Right lung (tissue), 5 donors: ENCODE data around the gene ARHGEF17. TPM values are rescaled to one million over a fixed set of nuclear protein-coding genes. Genes with fewer than 3 reads are reported as not detected.

Source experiments
- DNase-seq, 2 donors: peaks; one replicate each; pipeline ENCODE4 v3.0.0-alpha.2; 2013
- polyA plus RNA-seq, 5 donors: library from polyadenylated mRNA; unstranded; fragments of 120-200 nt; gene quantifications; one replicate each; pipeline versions ENCODE4 v1.2.1 to v1.2.3, GENCODE V29; 2013; ENCODE audit warnings: inconsistent platforms in 1 of 5, low replicate concordance in 1 of 5; ENCODE audit not compliant: insufficient read length in 5 of 5, insufficient read depth in 1 of 5

The ARHGEF17 gene
- polyA plus RNA-seq, 5 donors: 54.0 to 91.6 (median 85.9) TPM

DNA sequence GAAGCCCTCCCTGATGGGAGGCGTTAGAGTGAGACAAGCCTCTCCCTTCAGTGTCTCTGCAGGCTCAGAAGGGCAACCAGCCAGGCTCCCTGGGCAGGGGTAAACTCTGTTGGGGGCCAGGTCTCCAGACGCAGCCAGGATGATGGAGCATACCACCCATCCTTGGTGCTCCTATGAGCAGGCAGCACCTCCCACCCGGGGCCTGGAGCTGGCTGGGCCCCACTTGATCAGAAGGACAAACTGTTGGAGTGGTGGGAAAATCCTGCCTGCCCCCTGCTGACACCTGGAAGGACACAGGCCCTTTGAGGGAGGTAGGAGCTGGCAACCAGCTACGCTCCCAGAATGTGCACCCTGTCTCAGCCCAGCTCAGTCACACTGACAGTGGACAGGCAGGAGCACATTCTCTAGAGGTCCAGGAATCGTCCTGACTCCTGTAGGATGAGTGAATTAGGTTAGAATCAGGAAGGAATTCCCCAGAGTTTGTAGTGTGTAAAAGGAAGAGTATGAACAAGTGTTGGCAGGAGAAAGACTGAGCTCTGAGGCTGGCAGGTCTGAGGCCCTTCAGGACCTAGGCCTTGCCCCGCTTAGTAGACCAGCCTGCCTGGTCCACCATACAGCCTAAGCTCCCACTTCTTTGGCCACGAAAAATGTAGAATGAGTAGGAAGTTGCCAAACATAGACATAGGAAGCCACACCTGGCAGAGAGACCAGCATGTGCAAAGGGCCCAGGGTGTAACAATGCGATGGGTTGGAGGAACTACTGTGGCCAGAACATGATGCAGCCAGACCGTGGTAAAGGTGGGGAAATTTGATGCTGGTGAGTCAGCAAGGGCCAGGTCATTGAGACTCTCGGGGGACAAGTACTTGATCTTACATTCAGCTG is 19.1 kb downstream of the ARHGEF17 start:
- DNase-seq: no peak

DNA sequence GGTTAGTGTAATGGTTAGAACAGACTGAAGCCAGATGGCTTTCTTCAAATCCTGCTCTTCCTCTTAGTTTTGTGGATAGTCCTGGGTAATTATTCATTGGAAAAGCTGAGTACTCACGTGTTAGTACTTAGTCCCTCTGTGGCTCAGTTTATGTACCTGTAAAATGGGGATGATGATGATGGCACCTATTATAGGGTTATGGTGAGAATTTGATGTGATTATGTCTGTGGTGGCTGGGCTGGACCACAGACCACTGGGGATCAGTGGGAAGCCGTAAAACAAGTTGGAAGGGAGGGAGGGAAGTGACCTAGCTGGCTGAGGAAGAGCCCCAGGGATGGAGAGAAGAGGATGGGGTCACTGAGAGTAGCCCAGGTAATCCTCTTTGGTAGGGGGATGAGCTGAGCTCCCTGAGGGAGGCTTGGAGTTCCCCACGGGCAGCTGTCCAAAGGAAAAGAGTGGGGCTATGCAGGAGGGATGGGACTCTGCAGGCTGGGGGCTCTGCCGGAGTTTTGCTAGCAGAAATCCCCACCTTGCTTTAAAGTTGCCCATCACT is 19.8 kb downstream of the ARHGEF17 start:
- DNase-seq: no peak

DNA sequence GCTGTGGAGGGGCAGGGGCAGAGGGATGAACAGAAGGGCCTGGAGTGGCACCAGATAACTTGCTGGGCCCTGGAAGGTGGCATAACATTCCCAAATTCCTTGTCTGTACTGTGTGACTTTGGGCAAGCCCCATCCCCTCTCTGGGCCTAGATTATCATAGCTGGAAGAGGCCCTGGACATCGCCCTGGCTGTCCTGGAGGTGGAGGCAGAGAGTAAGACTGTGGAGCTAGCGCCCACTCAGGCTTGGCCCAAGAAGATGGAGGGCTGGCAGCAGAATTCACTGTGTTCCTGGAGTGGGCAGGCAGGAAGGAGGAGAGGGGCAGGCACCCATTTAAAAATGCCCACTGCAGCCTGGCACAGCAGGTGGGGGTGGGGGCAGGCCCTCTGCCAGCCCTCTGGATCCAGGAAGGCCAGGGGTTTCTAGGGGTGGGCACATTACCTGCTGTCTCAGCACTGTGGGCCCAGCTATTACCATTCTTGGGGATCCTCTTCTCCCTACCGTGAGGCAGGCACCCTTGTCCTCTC is 22.6 kb downstream of the ARHGEF17 start:
- no peak for DNase-seq

DNA sequence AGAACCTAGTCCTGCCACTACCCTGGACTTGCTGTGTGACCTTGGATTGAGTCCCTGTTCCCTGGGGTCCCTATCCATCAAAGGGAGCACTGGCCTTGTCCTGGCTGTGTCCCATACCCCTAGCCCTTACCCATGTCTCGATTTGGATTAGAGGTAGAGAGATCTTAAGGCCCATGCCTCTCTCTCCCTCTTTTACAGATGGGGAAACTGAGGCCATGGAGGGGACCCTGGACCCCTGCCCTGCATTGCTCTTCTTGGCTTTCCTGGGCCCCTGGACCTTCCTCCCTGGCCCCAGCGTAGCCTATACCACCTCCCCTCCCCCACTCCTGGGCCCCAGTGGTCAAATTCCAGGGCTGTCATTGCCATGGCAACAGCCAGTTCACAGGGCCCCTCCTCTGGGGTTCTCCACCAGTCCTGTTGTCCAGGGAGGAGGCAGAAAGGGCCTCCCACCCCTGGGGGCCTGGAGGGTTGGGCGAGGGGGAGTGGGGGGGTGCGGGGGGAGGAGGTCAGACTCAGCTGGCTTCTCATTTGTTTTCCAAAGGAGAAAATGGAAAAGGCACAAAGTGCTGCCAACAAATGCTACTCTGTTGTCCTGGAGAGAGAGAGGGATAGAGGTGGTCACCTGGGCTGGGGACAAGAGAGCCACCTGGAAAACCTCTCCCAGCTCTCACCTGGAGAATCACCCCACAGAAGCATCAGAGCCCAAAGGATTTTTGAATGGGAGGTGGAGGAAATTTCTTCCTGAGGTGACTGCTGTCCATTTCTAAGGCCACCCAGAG is 23.3 kb downstream of the ARHGEF17 start:
- peak; percentile 61 to 73 for DNase-seq

DNA sequence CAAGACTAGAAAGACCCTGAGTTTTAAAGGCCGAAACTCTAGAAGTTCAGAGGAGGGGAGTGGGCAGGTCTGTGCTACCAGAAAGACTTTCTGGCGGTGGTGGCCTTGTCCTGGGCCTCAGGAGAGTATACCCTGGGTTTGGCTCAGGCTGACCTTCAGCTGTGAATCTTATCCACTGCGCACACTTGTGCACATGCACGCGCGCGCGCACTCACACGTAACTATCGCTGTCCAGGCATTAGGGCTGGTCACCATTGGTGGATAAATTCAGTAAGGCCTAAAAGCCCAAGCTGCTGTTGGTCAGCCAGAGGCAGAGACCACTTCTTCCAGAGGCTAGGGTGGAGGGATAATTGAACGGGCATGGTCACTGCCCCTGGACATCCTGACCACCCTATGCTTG is 25.1 kb downstream of the ARHGEF17 start:
- no peak for DNase-seq

DNA sequence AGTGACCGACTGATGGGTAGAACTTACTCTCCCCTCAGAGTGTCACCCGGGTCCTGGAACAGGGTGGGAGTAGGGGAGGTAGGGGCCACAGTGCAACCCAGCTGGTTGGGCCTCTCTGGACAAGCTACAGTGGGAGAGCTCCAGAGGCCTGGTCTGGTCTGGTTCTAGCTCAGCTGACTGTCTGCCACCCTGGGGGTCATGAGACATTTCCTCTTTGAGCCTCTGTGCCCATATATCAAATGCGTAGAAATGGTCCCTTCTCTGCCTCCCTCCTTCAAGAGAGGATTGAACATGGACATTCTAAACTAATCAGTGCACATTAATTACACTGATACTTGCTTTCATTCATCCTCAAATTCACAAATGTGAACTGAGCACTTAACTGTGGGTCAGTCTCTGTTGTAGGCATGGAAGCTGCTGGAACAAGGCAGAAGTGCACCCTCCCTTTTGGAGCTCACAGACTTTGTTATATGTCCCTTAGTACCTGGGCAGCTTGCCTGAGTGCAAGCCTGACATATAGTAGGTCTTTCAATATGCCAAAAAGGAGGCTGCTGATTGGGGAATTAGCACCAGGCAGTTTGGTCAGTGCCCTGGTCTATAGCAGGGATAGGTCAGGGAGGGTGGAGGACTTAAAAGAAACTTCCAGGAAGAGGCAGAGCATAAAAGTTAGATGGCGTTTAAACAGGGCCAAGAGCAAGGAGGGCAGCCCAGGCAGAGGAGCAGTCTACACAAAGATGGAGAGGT is 25.7 kb downstream of the ARHGEF17 start:
- DNase-seq: no peak

DNA sequence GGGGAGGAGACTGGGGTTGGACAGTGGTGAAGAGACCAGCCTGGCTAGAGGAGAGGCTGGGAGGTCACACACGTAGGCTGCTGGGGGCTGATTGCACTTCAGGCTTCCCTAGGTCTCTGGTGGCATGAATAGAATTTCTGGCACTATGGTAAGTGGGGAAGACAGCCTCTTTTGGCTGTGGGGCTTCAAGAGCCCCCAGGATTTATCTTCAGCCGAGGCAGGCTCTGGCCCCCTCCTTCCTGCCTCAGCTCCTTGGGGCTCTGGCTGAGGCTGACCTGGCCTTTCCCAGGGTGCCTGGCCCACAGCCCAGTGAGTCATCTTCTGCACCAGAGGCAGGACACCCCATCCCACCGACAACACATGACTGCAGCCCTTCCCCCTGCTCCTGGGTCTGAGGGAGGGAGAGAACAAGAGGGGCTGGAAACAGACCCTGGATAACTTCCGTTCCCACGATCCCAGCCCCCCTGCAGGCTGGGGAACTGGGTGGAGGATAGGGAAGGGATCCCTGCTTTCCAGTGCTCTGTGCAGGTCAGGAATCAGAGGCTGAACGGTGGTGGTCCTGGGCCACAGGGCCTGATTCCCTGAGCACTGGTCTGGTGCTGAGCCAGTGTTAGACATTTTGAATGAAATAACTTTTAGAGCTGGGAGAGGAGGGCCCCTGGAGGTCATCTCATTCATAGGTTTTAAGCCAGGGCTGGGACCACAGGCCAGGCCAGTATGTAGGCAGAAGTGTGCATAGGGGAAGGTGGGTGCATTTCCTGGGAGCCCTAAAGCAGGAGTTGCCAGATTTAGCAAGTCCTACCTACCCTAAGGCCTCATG is 26.5 kb downstream of the ARHGEF17 start:
- no peak for DNase-seq

DNA sequence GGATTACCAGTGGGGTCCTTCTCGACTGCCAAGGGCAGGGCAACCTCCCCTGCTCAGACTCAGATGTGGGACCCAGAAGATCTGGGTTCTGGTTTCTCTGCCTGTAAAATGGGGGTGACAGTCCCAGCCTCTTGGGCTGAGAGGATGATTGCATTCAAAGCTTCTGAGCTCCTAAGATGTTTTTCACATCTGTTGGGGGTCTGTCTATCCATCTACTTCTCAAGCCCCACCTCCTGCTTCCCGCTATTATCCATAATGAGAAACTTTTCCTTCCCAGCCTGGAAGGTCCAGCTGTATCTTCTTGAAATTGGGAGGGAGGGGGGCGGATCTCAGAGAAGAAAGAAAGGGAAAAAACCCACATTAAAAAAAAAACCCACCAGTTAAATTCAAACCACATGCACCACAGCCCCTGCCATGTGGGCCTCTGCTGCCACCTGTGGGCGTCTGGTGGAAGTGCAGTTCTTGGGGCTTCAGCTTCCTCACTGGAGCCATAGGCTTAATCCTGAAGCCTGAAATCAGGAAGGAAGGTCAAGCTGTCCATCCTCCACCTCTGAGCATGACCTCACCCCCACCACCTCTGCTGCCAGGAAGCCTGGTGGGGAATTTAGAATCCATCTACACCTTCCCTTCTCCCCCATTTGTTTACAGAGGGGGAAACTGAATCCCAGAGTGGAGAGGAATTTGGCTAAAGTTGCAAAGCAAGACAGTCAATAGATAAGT is 27.3 kb downstream of the ARHGEF17 start:
- DNase-seq: peak; percentile 82 to 87

DNA sequence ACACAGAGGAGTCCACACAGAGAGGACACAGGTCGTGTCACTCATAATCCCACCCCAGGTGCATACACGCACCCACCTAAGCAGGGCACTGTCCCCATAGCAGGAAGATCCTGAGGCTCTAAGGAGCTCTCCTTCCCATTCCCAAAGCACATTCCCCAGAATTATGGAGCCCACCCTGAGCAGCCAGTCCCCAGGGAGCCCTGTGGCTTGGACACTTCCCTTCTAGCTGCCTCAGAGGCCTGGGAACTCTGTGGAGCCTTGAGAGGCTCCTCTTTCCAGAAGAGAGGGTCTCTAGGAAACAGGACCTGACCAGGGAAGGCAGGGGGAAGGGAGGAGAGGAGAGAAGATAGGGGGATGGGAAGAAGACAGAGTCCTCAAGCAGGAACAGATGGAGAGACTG is 29.8 kb downstream of the ARHGEF17 start:
- no peak for DNase-seq

DNA sequence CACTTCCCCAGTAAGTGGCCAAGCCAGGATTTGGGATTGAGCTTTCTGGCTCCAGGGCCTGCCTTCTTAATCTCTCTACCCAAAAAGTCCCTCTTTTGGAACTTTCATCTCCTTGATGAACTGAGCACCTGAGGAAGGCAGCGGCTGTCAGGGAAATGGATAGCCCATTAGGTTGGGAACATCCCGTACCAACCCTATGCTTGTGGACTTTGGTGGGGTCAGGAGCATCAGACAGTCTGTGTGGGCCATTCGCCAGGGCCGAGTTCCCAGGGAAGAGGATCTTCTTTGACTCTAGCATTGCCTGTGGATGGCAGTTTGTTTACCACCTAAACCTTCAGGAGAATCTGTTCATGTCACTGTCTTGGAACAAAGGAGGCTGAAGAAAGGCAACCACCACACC is 30.2 kb downstream of the ARHGEF17 start:
- no peak for DNase-seq

DNA sequence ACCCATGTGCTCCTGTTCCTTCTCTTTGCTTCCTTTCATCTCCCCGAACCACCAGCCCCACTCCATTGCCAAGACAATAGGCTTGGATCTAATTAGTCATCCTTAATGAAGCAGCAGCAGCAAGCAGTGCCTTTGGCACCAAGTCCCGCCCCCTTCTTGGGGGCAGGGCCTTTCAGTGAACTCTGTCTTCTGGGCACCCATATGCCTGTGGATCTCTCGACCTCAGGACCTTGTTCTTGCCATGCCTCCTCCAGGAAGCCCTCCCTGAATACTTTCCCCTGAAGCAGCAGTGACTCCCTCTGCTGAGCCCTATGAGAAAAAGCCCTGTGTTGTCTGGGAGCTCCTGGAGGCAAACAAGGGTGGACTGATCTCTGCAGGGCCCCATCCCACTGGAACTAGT is 32.1 kb downstream of the ARHGEF17 start:
- no peak for DNase-seq

DNA sequence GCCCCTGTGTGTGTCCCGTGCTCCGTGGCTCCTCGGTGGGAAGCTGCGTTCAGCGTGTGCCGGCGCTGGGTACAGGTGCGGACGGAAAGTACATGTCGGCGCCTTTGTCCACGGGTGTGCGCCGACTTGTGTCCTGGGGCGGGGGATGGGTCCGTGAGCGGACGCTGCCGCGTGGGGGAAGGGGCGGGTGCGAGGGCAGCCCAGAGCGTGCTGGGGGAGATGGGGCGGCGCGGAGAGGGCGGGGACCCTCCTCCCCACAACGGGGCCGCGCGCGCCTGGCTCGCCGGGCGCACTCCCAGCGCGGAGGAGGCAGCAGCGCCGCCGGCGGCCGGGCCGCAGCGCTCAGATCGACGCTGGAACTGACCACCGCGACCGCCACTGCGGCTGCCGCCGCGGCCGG is 34.6 kb downstream of the ARHGEF17 start:
- no peak for DNase-seq

DNA sequence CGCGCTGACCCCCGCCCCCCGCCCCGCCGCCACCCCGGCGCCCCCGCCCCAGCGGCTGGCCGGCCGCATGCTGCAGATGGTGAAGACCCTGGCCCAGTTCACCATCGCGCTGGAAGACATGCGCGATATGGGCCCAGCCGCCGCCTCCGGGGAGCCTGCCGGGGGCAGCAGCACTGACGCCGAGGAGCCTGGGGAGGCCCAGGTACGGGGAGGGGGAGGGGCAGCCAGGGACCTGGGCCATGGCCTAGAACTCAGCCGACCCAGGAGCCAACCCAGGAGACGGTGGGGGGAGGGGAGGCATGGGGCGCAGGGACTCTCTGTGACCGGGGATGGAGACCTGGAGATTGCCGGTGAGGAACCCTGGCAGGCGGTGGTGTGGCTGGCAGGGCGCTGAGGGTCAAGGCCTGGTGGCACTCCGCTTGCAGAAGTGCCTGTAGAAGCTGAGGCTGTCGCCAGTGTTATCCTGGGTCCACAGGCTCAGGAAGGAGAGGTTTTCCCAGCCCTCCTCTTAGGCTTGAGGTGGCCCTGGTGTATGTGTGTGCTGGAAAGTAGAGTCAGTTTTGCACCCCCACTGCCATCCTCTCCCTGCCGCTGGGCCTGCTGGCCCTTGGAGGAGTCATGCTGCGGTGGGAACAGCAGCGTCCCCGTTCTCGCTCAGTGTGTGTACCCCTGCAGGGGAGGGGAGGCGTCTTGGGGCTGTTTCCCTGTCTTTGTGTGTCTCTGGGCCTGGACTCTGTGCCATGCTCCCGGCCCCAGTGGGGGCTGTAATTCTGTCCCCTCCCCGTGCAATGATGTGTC is 35.2 kb downstream of the ARHGEF17 start:
- no peak for DNase-seq

DNA sequence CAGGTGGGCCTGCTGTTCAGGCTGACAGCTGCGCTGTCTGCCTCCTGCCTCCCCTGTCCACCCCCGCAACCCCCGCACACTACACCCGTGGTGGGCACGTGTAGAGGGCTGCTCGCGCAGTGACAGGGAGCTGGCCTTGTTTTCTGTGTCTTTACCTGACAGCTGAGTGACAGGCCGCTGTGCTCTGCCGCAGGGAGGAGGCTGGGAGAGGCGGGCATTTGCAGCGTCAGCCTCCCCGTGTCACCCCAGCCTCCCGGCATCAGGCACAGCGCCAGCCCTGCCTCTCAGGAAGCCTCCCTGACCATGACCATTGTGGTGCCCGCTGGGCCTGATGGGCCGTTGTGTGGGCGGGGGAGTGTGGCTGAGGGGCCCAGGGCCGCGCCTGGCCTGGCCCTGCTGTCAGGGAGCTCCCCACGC is 36.1 kb downstream of the ARHGEF17 start:
- DNase-seq: no peak

DNA sequence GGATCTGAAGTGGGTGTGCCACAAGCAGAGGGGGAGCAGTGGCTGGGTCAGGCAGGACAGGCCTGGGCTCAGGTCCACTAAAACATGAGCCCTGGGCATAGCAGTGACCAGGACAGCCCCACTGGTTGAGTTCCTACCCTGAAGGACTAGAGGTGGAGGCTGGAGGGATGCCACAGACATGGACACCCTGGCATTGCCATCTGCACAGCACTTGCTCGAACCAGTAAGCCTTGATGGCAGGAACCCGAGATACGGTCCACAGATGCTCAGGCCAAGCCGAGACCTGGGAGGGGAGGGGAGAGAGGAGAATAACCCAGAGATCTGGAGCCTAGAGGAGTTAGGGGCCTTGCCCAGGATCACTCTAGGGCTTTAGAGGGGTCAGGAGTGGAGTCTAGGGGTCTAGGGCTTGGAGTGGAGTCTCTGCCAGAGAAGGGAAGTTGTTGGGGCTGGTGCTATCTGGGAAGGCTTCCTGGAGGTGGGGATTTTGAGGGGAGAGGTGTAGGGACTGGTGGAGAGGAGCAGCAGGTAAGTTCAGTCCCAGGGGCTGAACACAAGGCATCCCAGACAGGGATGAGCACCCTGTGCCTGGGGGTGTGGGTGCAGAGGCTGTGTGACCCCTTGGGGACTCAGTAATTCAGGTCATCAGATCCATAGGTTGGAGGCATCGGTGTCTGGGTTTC is 37.5 kb downstream of the ARHGEF17 start:
- DNase-seq: no peak

DNA sequence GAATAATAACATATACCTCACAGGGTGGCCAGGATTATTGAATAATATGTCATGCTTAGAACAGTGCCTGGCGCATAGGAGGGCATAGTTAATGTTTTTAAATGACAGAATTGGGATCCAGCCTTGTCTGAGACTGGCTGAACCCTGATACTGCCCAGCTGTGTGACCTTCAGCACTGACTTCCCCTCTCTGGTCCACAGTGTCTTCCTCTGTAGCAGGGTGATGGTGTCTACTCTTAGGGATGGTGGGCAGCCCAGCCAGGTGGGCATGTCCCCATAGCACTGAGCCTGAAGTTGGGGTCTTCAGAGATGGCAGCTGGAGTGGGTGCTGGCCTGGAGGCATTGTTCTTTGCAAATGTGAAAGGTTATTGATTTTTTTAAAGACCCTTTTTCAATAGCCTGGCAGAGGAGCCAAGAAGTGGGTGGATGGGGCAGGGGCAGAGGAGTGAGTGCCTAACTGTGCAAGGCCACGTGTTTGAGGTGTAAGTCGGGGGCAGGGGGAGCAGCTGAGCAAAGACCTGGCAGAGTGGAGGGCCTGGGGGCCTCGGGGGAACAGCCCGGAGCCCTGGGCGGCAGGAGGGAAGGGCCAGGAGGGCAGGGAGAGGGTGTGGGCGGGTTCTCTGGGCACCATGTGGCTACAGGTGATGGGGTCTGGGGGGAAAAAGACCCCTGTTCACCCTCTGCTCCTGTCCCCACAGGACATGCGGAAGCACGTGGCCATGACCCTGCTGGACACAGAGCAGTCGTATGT is 38.3 kb downstream of the ARHGEF17 start:
- DNase-seq: no peak

DNA sequence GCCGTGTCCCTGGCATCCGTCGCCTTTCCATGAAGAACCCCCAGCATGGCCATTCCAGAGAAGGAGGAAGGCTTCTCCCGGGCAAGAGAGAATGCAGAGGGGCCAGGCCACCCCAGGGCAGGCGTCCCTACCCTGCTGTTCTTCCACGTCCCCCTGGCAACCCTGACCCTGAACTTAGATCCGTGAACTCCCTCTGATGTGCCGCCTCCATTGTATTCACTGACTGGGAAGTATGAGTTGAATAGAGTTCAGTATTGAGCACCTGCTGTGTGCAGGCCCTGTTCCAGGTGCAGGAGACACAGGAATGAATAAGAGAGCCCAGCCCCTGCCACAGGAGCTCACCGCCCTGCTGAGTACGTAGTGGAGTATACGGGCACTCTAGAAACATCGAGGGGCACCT is 39.0 kb downstream of the ARHGEF17 start:
- DNase-seq: no peak

DNA sequence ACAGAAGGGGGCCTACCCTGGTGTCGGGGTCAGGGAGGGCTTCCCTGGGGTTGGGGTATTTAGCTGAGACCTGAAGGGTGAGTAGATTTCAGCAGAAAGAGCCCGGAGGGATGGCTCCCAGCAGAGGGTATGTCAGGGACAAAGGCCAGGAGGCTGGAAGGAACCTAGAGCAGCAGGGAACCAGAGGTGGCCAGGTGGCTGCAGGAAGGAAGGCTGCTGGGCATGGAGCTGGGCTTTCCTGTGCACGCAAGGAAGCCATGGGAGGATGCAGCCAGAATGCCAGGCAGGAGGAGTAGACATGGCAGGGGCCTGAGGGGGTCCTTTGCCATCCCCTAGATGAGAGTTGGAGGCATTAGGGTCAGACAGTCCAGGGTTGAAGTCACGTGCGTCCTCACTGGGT is 40.8 kb downstream of the ARHGEF17 start:
- DNase-seq: no peak
